HG02798 (cell line): ENCODE results near the gene FAM20B.
A peak's percentile ranks its signal among the peaks of the same experiment; 100 is the strongest.
"Not testable (repeated sequence)": the region's sequence is repeated elsewhere in the genome, so short reads cannot be mapped to it uniquely, and the experiment has no call there.

Experiments
- ATAC-seq: cut with Tn5 transposase; IDR thresholded peaks from one replicate; pipeline ENCODE4 v1.9.1; 2021; ENCODE audit warnings: mild to moderate bottlenecking; ENCODE audit not compliant: unreplicated experiment, poor library complexity

FAM20B gene, protein sequence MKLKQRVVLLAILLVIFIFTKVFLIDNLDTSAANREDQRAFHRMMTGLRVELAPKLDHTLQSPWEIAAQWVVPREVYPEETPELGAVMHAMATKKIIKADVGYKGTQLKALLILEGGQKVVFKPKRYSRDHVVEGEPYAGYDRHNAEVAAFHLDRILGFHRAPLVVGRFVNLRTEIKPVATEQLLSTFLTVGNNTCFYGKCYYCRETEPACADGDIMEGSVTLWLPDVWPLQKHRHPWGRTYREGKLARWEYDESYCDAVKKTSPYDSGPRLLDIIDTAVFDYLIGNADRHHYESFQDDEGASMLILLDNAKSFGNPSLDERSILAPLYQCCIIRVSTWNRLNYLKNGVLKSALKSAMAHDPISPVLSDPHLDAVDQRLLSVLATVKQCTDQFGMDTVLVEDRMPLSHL

DNA sequence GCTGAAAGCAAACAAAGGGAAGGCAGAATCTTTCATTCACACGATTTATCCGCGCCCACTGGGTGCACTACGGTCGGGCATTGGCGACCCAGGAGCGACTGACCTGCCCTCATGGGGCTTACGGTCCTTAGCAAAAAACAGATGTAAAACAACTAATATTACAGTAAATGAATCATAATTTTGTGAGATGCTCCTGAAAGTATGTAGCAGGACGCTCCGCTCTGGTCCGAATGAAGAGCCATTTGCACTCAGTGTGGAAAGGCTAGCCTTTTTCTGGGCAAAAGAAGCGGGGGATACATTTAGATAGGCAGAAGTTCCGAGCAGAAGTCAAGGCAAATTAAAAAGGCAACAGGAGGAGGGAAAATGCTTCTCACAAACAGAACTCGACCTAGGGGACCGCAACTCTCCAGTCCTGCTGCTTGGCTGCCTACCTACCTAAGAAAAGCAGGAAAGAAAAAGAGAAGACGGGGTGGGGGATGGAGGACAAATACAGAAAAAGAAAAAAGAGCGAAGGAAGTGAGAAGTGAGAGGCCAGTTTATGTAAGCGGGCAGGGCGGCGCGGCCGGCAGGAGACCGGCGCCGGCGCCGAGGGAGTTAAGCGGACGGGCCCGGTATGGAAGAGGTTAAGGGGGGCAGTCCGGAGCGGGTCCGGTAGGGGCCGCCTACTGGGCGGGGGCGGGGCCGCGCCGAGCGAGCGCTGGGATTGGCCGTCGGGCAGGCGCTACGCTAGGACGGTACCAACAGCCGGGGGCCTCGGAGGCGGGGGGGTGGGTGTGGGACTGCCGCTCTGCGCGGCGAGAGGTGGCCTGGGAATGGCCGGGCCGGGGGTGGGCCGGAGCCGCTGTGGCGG lies at the start of gene FAM20B:
Gene FAM20B, plus strand, starts transcription at position 770 of the 850 bp plus-strand sequence. CDS start 17,954 bp downstream, outside the sequence.
- peak; percentile 83 for ATAC-seq

DNA sequence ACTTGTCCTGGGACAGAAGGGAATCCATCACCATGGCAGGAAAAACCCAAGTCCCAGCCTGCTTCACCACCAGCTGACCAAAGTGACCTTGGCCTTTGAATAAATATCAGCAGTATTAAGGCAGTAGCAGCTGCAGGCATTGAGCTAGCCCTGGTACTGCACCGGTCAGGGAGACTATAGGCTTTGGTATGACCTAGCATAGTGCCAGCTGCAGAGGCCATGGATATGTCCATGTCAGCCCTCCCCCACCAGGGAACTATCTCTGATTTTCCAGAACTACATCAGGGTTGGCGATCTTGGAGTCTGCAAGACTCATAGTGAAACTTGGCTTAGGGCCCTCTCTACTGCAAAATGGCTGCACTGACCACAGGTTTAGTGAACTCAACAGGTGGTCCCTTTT lies 49.2 kb upstream of the FAM20B start:
- no peak for ATAC-seq

DNA sequence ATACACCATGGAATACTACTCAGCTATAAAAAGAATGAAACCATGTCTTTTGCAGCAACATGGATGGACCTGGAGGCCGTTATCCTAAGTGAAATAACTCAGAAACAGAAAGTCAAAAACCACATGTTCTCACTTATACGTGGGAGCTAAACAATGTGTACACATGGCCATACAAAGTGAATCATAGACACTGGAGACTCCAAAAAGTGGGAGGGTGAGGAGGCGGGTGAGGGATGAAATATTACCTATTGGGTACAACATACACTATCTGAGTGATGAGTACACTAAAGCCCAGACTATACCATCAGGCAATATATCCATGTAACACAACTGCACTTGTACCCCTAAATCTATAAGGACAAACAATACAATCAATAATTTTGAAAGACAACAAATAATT lies 39.5 kb upstream of the FAM20B start:
- no peak for ATAC-seq

DNA sequence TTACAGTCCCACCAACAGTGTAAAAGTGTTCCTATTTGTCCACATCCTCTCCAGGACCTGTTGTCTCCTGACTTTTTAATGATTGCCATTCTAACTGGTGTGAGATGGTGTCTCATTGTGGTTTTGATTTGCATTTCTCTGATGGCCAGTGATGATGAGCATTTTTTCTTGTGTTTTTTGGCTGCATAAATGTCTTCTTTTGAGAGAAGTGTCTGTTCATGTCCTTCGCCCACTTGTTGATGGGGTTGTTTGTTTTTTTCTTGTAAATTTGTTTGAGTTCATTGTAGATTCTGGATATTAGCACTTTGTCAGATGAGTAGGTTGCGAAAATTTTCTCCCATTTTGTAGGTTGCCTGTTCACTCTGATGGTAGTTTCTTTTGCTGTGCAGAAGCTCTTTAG lies 37.5 kb upstream of the FAM20B start:
- ATAC-seq, result not testable (repeated sequence)

DNA sequence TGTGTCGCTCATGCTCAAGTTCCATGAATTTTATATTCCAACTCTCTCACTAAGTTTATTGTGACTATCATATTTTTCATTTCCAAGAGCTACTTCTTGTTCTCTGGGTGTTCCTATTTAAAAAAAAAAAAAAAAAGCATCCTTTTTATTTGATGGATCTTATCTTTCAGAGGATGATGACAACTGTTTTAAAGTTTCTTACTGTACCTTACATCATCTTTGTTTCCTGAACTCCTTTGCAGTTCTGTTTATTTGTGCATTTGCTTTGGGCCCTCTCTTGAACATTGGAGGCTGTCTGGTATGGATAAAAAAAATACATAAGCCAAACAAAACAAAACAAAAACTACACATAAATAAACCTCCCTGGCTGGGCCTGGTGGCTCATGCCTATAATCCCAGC lies 32.1 kb upstream of the FAM20B start:
- ATAC-seq, result no peak

DNA sequence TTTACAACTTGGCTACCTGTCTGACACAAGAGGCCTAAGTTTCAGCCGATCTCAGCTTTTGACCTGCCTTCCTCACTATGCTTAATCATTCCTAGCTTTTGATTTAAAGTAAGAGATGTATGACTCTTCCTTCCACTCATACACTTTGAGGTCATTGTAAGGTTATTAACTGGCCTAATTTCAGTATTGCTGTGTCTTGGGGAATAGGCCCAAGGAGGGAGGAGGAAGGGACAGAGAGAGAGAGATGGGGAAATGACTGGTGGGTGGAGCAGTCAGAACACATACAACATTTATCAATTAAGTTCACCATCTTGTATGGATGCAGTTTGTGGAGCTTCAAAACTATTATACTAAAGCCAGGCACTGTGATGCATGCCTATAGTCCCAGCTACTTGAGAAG lies 28.3 kb upstream of the FAM20B start:
- ATAC-seq, result no peak

DNA sequence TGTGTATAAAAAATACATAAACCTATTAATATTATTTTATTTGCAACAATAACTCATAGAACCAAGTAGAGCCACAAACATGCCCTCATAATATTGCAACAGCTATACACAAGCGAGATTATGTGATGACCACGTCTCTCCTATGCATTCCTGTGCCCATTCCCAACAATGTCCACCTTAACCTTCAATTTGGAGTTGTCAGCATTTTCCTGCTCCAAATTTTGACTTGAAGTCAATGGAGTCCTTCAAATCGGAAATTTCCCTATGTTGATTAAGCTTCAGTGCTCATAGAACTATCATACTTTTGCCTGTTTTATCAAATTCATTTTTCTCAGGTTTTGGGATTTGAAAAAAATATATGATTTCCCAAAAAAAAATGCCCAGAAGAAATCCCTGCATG lies 27.4 kb upstream of the FAM20B start:
- ATAC-seq, result no peak

DNA sequence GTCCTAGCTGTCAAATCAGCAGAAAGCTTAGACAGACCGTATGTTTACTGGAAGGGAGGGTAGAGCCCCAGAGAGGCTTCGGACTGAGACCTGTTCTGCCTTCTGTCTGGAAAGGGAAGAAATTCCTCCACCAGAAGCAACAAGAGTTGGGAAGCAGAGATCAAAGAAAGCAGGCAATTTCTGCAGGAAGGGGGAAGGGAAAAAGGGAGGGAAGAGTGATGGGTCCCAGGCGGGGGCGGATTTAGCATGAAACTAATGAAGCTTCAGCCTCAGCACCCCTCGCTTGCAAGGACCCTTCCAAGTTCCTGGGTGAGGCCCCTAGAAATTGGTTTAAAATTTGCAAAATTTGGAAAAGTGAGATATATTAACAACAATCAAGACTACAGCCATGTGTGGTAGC lies 26.6 kb upstream of the FAM20B start:
- no peak for ATAC-seq

DNA sequence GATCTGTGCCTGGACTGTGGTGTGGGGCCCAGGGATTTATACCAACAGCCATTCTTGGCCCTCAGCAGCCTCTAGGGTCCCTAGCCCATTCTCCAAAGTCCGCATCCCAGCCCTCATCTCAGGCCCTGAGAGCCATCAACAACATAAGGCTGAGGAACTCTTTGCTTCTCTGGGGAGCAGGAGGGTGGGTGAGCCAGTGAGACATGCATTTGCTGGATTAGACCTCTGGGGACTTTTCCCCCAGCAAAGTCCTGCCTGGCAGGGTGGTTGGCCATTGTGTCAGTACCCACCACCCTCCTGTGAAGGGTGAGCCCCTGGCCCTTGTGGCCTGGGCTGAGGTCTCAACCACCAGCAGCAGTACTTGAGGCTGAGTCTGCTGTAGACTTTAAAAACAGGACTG lies 24.2 kb upstream of the FAM20B start:
- no peak for ATAC-seq

DNA sequence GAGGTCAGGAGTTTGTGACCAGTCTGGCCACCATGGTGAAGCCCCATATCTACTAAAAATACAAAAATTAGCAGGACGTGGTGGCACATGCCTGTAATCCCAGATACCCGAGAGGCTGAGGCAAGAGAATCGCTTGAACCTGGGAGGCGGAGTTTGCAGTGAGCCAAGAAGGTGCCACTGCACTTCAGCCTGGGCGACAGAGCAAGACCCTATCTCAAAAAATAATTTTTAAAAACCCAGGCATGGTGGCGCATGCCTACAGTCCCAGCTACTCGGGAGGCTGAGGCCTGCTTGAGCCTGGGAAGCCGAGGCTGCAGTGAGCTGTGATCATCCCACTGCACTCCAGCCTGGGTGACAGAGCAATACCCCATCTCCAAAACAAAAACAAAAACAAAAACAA lies 23.6 kb upstream of the FAM20B start:
- not testable (repeated sequence) for ATAC-seq

DNA sequence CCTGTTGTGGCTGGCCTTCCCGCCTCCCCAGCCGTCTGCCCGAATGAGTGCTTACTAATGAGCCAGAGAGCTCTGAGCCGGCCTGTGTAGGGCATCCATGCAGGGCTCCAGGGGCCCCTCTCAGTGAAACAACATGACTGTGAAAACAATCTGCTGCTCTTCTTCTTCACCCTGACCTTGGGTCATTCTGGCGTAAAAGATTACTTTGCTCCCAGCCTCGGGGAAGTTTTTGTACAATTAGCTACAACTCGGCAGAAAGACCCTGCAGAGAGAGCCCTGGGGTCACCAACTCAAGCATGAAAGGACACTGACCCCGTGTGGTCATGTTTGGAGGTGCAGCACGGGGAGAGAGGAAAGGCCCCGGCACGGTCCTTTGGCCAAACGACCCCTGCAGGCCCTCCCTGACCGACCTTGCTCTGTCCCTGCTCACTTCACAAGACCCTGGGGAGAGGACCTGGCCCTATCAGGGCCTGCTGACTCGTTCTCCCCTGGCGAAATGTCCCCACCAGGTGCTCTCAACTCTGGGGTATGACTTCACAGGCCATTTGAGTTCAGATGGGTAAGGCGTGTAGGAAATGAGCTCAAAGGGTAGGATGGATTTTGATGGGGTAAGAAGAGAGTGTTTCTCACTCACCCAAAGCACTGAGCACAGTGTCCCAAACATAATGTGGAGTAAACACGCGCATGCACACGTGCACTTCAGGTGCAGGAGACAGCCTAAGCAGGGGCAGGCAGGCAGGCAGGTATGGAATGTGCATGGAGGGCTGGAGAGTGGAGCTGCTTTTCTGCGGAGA lies 22.9 kb upstream of the FAM20B start:
- peak; percentile 85 for ATAC-seq

DNA sequence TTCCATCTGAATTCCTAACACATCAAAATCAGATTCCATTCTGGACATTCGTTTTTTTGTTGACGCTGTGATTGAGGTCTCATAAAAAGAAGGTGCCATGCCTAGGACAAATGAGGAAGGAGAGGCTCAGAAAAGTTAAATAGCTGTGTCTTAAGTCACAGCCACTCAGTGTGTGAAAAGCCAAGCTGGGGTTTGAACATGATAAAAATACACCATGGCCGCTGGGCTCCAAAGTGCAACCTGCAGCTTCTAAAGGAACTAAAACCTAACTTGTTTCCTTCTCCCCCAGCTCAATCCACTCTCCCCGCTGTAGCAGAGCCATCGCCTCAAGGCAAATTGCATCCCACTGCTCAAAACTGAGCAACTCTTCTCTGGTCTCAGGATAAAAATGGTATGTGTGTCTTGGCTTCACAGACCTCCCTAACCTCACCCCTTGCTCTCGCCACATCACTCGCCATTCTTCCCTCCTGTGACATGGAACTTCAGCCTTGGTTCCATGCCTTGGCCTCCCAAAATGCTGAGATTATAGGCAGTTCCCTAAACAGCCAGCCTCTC lies 22.1 kb upstream of the FAM20B start:
- no peak for ATAC-seq

DNA sequence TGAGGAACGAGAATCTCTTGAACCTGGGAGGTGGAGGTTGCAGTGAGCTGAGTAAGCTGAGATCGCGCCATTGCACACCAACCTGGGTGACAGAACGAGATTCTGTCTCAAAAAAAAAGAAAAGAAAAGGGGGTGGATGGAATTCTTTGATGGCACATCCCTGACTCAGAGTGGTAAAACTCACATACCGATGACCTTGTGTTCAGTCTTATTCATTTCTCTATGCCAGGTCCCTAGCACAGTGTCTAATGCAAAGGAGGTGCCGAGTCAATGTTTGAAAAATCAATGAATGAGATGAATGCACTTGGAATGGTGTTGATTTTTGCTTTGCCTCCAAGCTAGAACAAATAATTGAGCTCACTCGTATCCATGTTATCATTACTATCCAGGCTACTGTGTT lies 18.5 kb upstream of the FAM20B start:
- no peak for ATAC-seq

DNA sequence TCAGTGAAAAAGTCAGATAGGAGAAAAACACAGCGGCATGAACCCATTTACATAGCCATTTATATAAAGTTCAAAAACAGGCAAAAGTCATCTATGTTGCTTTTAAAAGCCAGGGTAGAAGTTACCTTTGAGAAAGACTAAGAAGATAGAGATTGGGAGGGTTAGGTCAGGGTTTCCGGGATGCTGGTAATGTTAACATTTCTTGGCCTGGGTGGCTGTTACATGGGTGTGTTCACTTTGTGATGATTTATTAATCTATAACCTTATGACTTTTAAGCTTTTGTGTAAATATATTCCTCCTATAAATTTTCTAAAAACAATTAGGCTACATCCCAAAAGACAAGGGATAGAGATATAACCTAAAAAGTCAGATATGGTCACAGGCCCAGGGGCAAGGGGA lies 15.0 kb upstream of the FAM20B start:
- no peak for ATAC-seq

DNA sequence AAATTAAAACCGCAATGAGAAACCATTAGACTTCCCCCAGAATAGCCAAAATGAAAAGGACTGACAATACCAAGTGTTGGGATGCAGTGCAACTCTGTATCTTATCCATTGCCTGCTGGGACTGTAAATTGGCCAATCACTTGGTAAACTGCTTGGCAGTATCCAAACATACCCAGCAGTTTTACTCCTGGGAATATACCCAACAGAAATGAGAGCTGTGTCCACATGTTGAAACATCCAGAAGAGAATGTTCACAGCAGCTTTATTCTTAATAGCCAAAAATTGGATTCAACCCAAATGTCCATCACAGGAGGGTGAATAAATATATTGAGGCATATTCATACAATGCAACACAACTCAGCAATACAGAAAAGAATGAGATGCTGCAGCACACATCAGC lies 13.7 kb upstream of the FAM20B start:
- ATAC-seq, result no peak

DNA sequence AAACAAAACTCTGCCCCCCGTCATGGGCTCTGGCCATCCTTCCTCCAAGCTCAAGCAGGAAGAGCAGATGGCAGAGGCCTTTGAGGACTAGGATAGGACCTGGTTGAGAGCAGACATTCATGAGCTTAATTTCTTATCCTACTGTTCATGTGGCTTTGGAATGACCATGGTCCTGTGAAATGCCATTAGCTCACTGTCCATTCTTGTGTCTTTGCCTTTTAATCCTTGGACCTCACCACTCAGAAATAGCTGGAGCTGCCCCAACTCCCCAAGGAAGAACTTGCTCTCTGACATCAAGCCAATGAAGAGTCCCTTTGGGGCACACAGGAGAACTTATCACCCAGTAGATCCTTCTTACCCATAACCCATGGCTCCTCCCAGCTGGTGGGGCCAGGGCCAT lies 11.6 kb upstream of the FAM20B start:
- no peak for ATAC-seq

DNA sequence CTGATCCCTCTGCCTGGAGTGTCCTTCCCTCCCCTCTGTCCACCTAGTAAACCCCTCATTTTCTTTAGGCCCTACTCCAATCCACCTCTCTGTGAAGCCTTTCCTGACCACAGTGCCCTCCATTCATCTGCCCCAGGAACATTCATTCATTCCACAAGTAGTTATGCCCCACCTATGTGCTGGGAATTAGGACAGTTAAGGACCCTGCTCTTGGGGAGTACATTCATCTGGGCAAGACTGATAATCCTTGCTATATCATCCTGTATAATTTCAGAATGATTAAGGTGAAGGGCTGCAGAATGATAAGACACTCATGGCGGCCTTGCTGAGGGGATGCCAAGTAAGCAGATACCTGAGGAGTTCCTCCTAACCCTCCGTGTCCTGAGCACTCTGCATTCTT lies 10.3 kb upstream of the FAM20B start:
- ATAC-seq, result no peak

DNA sequence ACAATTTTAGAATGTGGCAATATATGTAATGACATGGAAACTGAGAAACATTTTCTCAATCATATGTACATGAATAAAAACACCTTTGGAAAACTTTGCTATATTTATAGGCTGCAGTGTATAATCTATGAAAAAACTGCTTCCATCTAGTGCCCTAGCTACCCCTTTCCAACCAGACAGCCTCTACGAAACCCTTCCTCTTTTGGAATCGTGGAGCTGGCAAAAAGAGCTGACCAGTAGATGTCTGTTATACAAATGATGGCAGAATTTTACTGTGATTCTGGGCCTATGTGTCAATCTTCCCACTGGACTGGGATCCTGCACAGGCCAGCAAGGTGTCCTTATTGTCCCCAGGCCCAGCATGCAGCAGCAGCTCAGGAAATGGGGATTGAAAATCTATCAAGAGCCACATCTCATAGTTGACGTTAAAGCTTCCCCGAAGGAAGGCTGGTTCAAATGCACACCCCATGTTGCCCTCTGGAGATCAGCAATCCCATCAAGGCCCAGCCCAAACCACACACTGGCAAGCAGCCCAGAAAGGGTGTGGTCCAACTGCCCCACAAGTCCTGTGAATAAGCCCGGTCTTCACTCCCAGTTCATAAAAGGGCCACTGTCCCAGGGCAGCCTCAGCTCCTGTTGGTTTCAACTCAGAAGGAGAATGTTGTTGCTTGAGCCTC lies 8.8 kb upstream of the FAM20B start:
- no peak for ATAC-seq

DNA sequence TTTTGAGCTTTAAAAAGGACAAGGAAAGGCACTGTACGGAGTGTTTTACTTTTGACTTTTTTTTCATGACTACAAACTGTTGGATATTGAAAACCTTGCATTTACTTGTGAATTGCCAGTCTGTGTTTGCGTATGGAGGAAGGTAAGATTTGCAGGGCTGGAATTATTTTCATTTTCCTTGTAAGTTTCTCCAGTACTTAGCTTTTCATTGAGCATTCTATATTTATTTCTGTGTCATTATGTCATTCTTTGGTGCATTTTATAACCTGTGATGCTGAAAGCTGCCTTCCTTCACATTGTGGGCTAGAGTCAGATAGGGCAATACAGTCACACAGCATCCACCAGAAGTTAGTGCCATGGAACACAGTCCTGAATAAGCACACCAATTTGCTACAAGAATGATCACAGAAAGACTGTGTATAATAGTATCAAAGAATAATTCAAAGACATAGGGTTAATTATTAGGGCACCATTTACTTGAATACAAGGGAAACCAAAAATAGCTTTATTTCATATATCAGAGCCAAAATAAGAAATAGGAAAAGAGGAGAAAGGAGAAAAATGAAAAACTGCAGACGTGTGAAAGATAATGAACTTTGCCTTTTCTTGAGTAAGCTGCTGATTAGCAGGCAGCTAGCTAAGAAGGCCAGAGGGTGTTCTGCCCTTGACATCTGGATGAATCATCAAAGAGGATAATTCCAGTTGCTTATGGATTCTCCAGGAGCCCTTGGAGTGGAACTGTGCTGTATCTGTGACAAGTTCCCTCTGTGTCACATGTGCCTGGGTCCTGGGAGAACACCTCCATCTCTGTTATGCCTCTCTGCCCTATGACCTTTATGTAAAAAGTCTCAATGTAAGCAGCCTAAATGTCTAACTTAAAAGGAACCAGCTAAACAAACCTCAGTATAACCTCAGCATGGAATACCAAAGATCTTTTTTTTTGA lies 8.0 kb upstream of the FAM20B start:
- no peak for ATAC-seq
